ENCODE data around the gene KCNK17.
A peak's percentile ranks its signal among the peaks of the same experiment; 100 is the strongest.

Gene KCNK17

GRCh38 chr6:39269961-39270360 is 44.3 kb downstream of the KCNK17 start:
- no peak for DNase-seq (ENCODE audit: low read depth in 2 of 3, low spot score in 2 of 3)

- DNase-seq (ENCODE audit: low read depth in 2 of 3, low spot score in 2 of 3), result no peak
Measured at GRCh38 chr6:39268721-39269120, 45.5 kb downstream of the KCNK17 start.

- DNase-seq (ENCODE audit: low read depth in 2 of 3, low spot score in 2 of 3), result no peak
Measured at GRCh38 chr6:39268171-39268570, 46.0 kb downstream of the KCNK17 start.

GRCh38 chr6:39266782-39267355 is 47.4 kb downstream of the KCNK17 start:
- DNase-seq (ENCODE audit: low read depth in 2 of 3, low spot score in 2 of 3), result peak in 1 of 3 experiments; percentile 2

GRCh38 chr6:39266375-39266774 is 47.8 kb downstream of the KCNK17 start:
- no peak for DNase-seq (ENCODE audit: low read depth in 2 of 3, low spot score in 2 of 3)

GRCh38 chr6:39263303-39264037 is 50.7 kb downstream of the KCNK17 start:
- no peak for DNase-seq (ENCODE audit: low read depth in 2 of 3, low spot score in 2 of 3)

- no peak for DNase-seq (ENCODE audit: low read depth in 2 of 3, low spot score in 2 of 3)
Measured at GRCh38 chr6:39261751-39262150, 52.5 kb downstream of the KCNK17 start.

GRCh38 chr6:39260953-39261352 is 53.3 kb downstream of the KCNK17 start:
- no peak for DNase-seq (ENCODE audit: low read depth in 2 of 3, low spot score in 2 of 3)

- DNase-seq (ENCODE audit: low read depth in 2 of 3, low spot score in 2 of 3), result no peak
Measured at GRCh38 chr6:39260456-39260855, 53.8 kb downstream of the KCNK17 start.

GRCh38 chr6:39256294-39256940 is 57.8 kb downstream of the KCNK17 start:
- DNase-seq (ENCODE audit: low read depth in 2 of 3, low spot score in 2 of 3), result no peak

- DNase-seq (ENCODE audit: low read depth in 2 of 3, low spot score in 2 of 3), result no peak
Measured at GRCh38 chr6:39254999-39255535, 59.2 kb downstream of the KCNK17 start.

GRCh38 chr6:39251406-39251805 is 62.8 kb downstream of the KCNK17 start:
- DNase-seq (ENCODE audit: low read depth in 2 of 3, low spot score in 2 of 3), result no peak

- no peak for DNase-seq (ENCODE audit: low read depth in 2 of 3, low spot score in 2 of 3)
Measured at GRCh38 chr6:39250507-39250906, 63.7 kb downstream of the KCNK17 start.

GRCh38 chr6:39249278-39249677 is 64.9 kb downstream of the KCNK17 start:
- no peak for DNase-seq (ENCODE audit: low read depth in 2 of 3, low spot score in 2 of 3)
